ENCODE measurements around the gene ARHGAP23. TPM values are rescaled to one million over a fixed set of nuclear protein-coding genes. Genes with fewer than 3 reads are reported as not detected.

Gene ARHGAP23
- polyA plus RNA-seq, 1 donor, result 50.5 TPM

- no peak for DNase-seq
Observed at GRCh38 chr17:38443356-38444031, 15.2 kb downstream of the ARHGAP23 start.

GRCh38 chr17:38444151-38444550, 15.9 kb downstream of the ARHGAP23 start:
- DNase-seq, result no peak

- no peak for DNase-seq
Observed at GRCh38 chr17:38447502-38448085, 19.3 kb downstream of the ARHGAP23 start.

GRCh38 chr17:38448208-38448771, 20.0 kb downstream of the ARHGAP23 start:
- DNase-seq, result no peak

GRCh38 chr17:38449364-38449763, 21.1 kb downstream of the ARHGAP23 start:
- DNase-seq, result no peak

- no peak for DNase-seq
Observed at GRCh38 chr17:38450557-38451029, 22.3 kb downstream of the ARHGAP23 start.

- peak; percentile 69 for DNase-seq
Observed at GRCh38 chr17:38451030-38451839, 23.0 kb downstream of the ARHGAP23 start.

GRCh38 chr17:38451840-38452529, 23.7 kb downstream of the ARHGAP23 start:
- peak; percentile 66 for DNase-seq

- DNase-seq, result no peak
Observed at GRCh38 chr17:38452719-38453118, 24.5 kb downstream of the ARHGAP23 start.

- DNase-seq, result no peak
Observed at GRCh38 chr17:38453951-38454421, 25.7 kb downstream of the ARHGAP23 start.

- DNase-seq, result no peak
Observed at GRCh38 chr17:38454532-38454931, 26.3 kb downstream of the ARHGAP23 start.

GRCh38 chr17:38455288-38455915, 27.1 kb downstream of the ARHGAP23 start:
- DNase-seq, result no peak

GRCh38 chr17:38456031-38456815, 28.0 kb downstream of the ARHGAP23 start:
- no peak for DNase-seq

GRCh38 chr17:38457577-38458371, 29.5 kb downstream of the ARHGAP23 start:
- no peak for DNase-seq

- DNase-seq, result no peak
Observed at GRCh38 chr17:38458521-38458920, 30.3 kb downstream of the ARHGAP23 start.

GRCh38 chr17:38459567-38459966, 31.3 kb downstream of the ARHGAP23 start:
- DNase-seq, result no peak

GRCh38 chr17:38460082-38460715, 31.9 kb downstream of the ARHGAP23 start:
- DNase-seq, result no peak

- DNase-seq, result no peak
Observed at GRCh38 chr17:38460716-38461630, 32.7 kb downstream of the ARHGAP23 start.
